Measurements from ENCODE around the gene KIF6.

The KIF6 gene

GRCh38 chr6:39470506-39470905 lies 254.7 kb downstream of the KIF6 start:
- H3K4me1 ChIP-seq (ENCODE audit: control insufficient read depth, insufficient read depth, low read length): peaks cover 3% of the 10 kb centered on the region; the same call in 1 of the 2 replicates
- H3K36me3 ChIP-seq (ENCODE audit: control insufficient read depth in 2 of 2, insufficient read depth in 1 of 2, low read length in 2 of 2): no peaks in the 10 kb centered on the region
- no peaks in the 10 kb centered on the region; the same call in 1 of the 2 replicates for H3K9me3 ChIP-seq (ENCODE audit: control insufficient read depth, insufficient read depth, low read depth, low read length)
- POLR2A ChIA-PET: no interaction called here
- no peak overlapping the region for H3K27ac ChIP-seq (ENCODE audit: extremely low read depth, low read depth, low read length)
- H3K4me3 ChIP-seq (ENCODE audit: low read depth, low read length): no peak overlapping the region
- CTCF ChIA-PET: no interaction called here
- TF ChIP-seq ZNF558 (tag by site-specific recombination; IDR thresholded peaks at IDR 0.05): no peak
- TF ChIP-seq ZNF623 (tag by site-specific recombination; IDR thresholded peaks at IDR 0.05): no peak
- no peak for TF ChIP-seq ZFP3 (tag by site-specific recombination; IDR thresholded peaks at IDR 0.05; ENCODE audit: low read depth)
- TF ChIP-seq, protein P1, sequence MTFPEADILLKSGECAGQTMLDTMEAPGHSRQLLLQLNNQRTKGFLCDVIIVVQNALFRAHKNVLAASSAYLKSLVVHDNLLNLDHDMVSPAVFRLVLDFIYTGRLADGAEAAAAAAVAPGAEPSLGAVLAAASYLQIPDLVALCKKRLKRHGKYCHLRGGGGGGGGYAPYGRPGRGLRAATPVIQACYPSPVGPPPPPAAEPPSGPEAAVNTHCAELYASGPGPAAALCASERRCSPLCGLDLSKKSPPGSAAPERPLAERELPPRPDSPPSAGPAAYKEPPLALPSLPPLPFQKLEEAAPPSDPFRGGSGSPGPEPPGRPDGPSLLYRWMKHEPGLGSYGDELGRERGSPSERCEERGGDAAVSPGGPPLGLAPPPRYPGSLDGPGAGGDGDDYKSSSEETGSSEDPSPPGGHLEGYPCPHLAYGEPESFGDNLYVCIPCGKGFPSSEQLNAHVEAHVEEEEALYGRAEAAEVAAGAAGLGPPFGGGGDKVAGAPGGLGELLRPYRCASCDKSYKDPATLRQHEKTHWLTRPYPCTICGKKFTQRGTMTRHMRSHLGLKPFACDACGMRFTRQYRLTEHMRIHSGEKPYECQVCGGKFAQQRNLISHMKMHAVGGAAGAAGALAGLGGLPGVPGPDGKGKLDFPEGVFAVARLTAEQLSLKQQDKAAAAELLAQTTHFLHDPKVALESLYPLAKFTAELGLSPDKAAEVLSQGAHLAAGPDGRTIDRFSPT (tag by site-specific recombination; IDR thresholded peaks at IDR 0.05): no peak
- no peak for TF ChIP-seq ZBTB49 (tag by site-specific recombination; IDR thresholded peaks at IDR 0.05; ENCODE audit: low read depth)
- no peak for TF ChIP-seq ZNF175 (tag by site-specific recombination; IDR thresholded peaks at IDR 0.05)
- TF ChIP-seq ZBTB17 (tag by site-specific recombination; IDR thresholded peaks at IDR 0.05): no peak
- no peak for TF ChIP-seq ZSCAN30 (tag by site-specific recombination; IDR thresholded peaks at IDR 0.05)
- TF ChIP-seq ZNF600 (tag by site-specific recombination; IDR thresholded peaks at IDR 0.05): no peak
- no peak for TF ChIP-seq ZNF701 (tag by site-specific recombination; IDR thresholded peaks at IDR 0.05)
- no peak for TF ChIP-seq ZNF416 (tag by site-specific recombination; IDR thresholded peaks at IDR 0.05)
- TF ChIP-seq GLIS2 (tag by site-specific recombination; IDR thresholded peaks at IDR 0.05): no peak
- no peak for TF ChIP-seq ZNF433 (tag by site-specific recombination; IDR thresholded peaks at IDR 0.05; ENCODE audit: low read depth)
- TF ChIP-seq SP2 (tag by site-specific recombination; IDR thresholded peaks at IDR 0.05): no peak
- TF ChIP-seq, protein P2, sequence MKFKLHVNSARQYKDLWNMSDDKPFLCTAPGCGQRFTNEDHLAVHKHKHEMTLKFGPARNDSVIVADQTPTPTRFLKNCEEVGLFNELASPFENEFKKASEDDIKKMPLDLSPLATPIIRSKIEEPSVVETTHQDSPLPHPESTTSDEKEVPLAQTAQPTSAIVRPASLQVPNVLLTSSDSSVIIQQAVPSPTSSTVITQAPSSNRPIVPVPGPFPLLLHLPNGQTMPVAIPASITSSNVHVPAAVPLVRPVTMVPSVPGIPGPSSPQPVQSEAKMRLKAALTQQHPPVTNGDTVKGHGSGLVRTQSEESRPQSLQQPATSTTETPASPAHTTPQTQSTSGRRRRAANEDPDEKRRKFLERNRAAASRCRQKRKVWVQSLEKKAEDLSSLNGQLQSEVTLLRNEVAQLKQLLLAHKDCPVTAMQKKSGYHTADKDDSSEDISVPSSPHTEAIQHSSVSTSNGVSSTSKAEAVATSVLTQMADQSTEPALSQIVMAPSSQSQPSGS (tag by site-specific recombination; IDR thresholded peaks at IDR 0.05; ENCODE audit: low read depth): no peak

DNA sequence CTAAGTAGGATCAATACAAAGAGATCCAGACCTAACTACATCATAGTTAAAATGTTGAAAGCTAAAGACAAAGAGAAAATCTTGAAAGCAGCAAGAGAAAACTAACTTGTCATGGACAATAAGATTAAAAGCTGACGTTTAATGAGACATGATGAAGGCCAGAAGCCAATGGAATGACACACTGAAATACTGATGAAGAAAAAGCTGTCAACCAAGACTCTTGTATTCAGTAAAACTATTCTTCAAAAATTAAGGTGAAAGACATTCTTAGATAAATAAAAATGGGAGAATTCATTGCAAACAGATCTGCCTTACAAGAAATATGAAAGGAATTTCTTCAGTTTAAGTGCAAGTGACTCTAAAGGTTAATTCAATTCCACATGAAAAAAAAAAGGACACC lies 256.8 kb downstream of the KIF6 start:
- Histone ChIP-seq H3K36me3 (ENCODE audit: control insufficient read depth in 2 of 2, insufficient read depth in 1 of 2, low read length in 2 of 2) (no peaks in the 10 kb centered on the region), H3K4me1 (ENCODE audit: control insufficient read depth, insufficient read depth, low read length) (peaks cover 3% of the 10 kb centered on the region; the same call in 1 of the 2 replicates), H3K9me3 (ENCODE audit: control insufficient read depth, insufficient read depth, low read depth, low read length) (no peaks in the 10 kb centered on the region; the same call in 1 of the 2 replicates), H3K4me3 (ENCODE audit: low read depth, low read length) (no peak overlapping the region), H3K27ac (ENCODE audit: extremely low read depth, low read depth, low read length) (no peak overlapping the region)
- ChIA-PET CTCF (interaction anchor here (0.6 to 0.7 kb wide), 2 partner anchors 91 to 1547 kb away, joined by 3 read pairs; no protein-coding TSS in a partner anchor), POLR2A (no interaction called here)
- TF ChIP-seq ZNF585B (tag by site-specific recombination; IDR thresholded peaks at IDR 0.05) (no peak), PRDM6 (tag by site-specific recombination; IDR thresholded peaks at IDR 0.05) (no peak), SETDB1 (IDR thresholded peaks at IDR 0.05; ENCODE audit: insufficient read length, low read length) (peak; percentile 87)
